HK-2 (cell line): Measurements from ENCODE around the gene SPTLC1.
"Not testable (repeated sequence)": the region's sequence is repeated elsewhere in the genome, so short reads cannot be mapped to it uniquely, and the experiment has no call there.

Experiments used
- DNase-seq: peaks from one replicate; pipeline ENCODE4 v3.0.0-alpha.2; 2018; ENCODE audit not compliant: unreplicated experiment

SPTLC1 gene

DNA sequence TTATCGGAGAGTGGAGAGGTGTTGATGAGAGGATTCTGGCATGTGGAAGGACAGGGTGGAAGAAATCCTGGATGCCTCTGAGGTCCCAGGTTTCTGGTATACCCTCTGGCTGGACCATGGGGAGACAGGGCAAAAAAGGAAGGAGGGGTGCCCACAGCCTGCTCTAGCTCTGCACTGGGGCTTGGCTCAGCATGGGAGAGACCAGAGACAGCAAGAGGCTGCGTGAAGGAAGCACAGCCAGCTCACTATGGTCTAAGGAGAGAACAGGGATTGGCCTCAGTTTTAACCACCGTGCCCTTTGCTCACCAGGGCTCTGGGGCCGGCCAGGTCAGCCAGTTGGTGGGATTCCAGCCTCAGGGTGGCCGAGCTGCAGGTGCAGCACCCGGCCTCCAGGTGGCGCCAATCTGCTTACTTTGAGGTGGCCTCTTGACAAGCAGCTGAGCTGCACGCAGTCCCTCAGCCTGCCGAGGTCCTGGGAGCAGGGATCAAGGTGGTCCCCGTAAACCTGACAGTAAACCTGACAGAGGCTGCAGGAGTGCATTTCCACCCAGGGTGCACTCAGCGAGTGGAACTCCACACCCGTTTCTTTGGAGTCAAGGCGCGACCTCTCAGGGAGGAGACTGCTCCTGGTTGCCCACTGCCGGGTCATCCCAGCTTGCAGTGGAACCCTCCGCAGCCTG is 25.0 kb upstream of the SPTLC1 start:
- peak; percentile 92 for DNase-seq

DNA sequence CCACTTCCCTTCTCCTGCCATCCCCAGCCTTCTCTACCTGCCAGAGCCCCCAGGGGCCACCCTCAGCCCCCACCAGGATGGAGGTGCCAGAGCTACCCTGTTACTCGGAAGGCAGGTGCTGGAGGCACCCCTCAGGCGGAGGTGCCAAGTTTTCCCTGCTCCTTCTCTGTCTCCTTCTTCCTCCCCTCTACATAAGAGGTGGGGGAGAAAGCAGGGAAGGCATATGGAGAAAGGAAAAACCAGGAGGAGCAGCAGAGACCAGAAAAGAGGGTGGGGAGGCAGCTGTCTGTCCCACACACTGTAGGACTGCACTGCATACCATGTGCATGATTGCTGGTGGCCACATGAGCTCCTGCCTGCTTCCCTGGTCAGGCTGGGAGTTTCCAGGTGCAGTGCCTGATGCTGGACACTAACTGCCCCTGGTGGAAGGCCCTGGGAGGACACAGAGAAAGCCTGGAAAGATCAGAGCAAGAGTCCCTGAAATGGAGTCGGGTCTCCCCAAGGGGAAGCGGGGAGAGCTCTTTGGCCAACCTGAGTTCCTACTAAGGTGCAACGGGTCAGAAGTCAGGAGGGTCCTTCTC is 23.8 kb upstream of the SPTLC1 start:
- peak; percentile 73 for DNase-seq

DNA sequence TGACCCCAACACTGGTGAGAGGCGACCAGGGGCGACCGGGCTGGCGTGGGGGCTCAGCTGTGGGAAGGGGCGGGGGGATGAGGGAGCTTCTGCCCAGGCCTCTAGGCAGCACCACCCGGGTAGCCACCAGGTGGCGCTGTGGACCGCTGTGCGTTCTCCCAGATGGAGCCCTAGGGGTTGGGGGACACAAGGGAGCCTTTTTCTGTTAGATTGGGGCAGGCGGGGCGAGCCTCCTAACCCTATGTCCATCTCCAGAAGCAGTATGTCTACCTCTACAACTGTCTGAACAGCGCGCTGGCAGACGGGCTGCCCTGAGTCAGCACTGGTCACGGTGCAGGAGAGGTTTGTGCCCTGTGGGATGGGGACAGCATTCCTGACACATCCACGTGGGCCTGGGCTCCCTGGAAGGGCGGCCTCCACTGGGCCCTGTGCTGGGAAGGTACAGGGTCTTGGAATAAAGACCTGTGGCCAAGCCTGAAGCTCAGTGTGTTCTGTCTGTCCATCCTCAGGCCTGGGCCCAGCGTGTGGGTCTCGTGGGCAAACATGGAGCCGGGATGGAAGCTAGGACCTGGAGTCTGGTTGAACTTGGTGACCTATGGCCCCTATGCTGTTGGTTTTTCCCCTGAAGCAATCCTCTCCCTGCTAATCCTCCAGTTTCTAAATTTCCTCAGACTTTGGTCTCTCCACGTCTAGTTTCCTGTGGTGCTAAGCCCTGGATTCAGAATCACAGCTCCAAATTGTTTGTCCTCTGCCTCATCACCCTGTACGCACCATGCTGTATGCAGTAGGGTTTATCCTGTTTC is 23.1 kb upstream of the SPTLC1 start:
- DNase-seq, result peak; percentile 75

DNA sequence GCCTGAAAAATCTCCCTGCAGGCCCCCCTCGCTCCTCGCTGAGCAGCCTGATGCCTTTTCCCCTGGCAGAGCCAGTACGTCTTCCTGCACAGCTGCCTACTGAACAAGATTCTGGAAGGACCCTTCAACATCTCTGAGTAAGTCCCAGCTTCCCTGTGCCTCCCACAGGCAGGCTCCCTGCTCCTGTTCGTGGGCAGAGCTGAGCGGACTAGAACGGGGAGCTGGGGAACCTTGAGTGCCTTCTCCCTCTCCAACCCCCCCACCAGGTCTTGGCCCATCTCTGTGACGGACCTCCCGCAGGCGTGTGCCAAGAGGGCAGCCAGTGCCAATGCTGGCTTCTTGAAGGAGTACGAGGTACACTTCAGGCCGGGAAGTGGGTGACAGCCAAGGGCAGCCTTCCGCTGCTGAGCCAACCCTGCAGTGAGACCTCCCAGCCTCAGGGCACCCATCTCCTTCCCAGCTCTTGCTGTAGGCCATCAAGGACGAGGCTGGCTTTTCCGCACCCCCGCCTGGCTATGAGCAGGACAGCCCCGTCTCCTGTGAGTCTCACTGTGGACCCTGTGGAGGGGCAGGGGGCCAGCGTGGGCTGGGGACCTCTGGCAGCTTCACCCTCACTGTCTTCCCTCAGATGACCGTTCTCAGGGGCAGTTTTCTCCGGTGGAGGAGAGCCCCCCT is 21.1 kb upstream of the SPTLC1 start:
- no peak for DNase-seq

DNA sequence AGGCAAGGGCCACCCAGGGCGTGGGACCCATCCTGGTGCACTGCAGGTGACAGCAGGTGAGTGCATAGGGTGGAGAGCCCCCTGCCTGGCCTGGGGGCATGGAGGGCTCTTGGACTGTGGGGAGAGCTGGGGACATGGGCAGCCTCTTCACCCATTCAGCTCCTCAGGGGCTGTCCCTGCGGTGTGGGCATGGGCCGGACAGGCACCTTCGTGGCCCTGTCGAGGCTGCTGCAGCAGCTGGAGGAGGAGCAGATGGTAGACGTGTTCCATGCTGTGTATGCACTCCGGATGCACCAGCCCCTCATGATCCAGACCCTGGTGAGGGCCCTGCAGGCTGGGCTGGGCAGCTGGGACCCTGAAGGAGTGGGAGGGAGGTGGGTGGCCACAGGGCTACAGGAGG is 20.4 kb upstream of the SPTLC1 start:
- no peak for DNase-seq

DNA sequence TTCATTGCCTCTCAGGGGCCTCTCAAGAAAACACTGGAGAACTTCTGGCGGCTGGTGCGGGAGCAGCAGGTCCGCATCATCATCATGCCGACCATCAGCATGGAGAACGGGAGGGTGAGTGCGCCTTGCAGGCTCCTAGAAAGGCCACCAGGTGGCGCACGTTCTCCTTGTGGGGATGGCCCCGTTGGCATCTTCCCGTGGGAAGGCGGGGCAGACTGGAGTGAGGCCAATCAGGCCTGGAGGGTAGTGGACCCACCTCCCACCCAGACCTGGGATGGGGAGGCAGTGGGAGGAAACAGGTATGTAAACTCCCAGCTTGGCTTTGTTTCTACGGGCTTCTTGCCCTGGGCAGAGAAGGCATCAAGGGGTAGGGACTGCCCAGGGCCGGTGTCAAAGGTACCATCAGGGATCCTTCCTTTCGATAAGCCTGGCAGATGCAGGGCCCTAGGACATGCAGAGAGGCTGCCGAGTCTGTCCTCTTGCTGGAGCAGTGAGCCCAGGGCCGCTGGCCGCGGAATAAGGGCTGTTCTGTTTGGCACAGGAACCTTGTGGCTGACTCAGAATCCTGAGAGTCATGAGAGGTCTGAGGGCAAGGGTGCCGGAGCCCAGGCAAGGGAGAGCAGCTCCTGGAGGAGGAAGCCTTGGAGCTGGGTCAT is 18.9 kb upstream of the SPTLC1 start:
- peak; percentile 90 for DNase-seq

DNA sequence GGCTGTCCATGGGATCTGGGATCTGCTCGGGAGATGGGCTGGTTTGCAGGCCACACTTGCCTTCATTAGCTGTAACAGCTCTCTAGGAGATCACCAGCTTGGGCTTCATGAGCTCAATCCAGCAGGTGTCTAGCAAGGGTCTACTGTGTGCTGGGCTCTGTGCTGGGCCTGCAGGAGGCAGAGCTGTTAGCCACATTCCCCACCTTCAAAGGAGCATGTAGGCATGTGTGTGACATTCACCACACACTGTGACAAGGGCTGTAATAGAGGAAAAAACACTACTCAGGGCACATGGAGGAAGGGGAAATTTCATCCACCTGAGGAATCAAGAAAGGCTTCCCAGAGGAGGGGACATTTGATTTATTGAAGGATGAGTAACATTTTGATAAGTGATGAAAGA is 17.7 kb upstream of the SPTLC1 start:
- DNase-seq, result not testable (repeated sequence)

DNA sequence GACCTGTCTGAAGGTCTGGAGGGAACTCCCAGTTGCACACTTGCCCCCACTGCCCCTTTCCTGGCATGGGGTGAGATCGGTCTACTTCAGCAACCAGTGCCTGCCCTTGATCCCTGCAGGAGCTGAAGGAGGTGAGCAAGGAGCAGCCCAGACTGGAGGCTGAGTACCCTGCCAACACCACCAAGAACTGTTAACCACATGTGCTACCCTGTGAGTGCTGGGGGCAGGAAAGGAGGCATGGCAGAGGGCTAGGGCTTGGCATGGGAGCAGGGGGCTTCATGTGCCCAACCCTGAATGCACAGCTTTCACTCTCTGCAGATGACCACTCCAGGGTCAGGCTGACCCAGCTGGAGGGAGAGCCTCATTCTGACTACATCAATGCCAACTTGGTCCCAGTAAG is 17.3 kb upstream of the SPTLC1 start:
- DNase-seq, result no peak

DNA sequence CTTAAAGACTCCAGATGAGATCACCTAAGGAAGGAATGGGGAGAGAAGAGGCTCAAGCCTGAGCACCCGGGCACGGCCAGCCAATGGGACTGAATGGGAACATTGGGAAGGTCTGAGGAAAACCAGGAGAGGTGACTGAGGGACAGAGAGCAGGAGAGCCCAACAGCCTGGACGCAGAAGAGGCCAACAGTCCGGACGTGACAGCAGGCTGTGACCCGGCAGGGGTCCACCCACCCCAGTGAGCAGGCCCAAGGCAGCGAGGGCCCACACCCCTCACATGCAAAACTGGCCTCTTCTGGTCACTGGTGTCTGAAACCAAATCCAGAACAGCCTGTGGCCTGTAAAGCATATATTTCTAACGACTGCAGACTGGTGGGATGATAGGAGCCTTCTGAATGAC is 7.6 kb upstream of the SPTLC1 start:
- no peak for DNase-seq

DNA sequence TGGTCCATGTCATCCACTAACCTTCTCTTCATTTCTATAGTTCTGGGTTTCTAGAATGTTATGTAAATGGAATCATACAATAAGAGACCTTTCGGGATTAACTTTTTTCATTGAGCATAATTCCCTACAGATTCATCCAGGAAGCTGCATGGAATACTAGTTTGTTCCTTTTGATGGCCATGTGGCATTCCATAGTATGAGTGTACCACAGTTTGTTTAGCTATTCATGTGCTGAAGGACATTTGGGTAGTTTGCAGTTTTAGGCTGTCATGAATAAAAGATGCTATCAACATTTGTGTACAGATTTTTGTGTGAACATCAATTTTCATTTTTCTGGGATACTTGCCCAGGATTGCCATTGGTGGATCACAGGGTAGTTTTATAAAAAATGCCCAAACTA is 6.8 kb upstream of the SPTLC1 start:
- DNase-seq, result no peak

DNA sequence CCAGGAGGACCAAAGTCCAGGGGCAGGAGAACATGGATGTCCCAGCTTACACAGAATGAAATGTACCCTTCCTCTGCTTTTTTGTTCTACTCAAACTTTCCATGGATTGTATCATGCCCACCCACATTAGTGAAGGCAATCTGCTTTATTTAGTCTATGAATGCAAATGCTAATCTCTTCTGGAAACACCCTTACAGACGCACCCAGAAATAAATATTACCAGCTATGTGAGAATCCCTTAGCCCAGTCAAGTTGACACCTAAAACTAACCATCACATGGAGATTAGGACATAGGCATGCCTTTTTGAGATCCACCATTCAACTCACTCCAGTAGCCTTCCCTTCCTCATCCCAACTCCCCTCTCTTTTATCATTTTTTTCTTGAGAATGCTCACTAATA is 6.1 kb upstream of the SPTLC1 start:
- no peak for DNase-seq

DNA sequence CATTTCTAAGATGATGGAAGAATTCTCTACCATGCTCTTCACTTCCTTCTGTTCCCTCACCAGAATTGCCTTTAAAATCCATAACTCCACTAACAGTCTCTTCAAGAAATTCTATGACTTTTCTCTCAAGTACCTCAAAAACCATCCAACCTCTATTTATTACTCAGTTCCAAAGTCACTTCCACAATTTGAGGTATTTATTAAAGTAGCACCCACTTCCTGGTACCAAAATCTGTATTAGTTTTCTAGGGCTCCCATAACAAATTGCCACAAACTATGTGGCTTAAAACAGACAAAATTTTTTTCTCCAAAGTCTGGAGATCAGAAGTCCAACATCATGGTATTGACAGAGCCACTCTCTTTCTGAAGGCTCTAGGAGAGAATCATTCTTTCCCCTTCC is 4.9 kb upstream of the SPTLC1 start:
- DNase-seq, result no peak

DNA sequence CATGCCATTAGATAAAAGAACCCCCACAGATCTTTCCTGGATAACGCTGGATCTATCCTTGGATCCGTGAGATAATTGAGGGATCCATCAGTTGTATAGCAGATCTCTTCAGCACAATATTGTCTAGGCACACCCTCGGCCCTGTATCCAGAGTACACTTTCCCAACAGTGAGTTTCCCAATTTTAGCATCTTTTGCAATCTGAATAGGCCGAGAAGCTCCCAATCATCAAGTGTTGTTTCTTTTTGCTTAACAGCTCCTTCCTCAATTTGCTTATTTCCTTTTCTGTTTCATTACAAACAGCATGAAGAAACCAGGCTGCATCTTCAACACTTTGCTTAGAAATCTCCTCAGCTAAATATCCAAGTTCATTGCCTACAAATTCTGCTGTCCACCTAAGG is 4.4 kb upstream of the SPTLC1 start:
- DNase-seq, result no peak

DNA sequence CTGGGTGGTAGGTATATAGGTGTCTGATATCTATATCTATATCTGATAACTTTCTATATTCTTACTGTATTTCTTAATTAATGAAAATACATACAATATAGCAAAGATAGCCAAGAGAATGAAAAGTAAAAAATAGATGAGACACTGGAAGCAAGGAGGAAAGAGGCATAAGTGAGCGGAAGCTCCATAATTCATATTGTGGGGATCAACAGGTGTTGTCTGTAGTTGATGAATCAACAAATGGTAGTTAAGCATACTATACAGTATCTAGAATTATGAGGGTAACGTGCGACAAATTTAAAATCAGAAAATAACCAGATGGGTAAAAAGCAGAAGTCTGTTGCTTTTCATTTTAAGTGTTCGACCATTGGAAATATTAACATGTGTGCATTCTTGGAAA is 7.1 kb downstream of the SPTLC1 start:
- DNase-seq, result no peak

DNA sequence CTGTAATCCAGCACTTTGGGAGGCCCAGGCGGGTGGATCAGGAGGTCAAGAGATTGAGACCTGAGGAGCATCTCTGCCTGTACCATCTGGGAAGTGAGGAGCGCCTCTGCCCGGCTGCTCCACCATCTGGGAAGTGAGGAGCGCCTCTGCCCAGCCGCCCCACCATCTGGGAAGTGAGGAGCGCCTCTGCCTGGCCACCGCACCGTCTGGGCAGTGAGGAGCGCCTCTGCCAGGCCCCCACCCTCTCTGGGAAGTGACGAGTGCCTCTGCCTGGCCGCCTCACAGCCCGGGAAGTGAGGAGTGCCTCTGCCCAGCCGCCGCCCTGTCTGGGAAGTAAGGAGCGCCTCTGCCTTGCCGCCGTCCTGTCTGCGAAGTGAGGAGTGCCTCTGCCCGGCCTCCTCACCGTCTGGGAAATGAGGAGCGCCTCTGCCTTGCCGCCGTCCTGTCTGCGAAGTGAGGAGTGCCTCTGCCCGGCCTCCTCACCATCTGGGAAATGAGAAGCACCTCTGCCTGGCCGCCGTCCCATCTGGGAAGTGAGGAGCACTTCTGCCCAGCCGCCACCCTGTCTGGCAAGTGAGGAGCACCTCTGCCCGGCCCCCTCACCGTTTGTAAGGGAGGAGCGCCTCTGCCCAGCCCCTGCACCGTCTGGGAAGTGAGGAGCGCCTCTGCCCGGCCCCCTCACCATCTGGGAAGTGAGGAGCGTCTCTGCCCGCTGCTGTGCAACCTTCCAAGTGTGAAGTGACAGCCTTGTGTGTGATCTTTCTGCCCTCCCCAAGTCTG is 9.6 kb downstream of the SPTLC1 start:
- not testable (repeated sequence) for DNase-seq

DNA sequence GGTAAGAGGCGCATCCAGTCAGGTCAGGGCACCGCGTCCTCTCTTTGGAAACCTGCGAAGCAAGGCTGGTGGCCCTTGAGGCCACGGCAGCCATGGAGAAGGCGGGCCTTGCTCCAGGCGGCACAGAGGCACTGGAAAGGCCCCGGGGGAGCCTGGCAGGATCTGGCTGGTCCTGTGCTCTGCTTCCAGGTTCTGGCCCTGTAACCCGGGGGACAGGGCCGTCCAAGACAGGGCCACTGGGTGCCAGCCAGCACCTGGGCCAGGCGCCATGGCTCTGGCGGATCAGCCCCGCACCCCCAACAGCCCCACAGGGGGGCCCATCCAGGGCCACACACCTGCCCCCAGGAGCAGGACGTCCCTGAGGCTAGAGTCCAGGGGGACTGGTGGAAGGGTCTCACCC is 11.6 kb downstream of the SPTLC1 start:
- not testable (repeated sequence) for DNase-seq

DNA sequence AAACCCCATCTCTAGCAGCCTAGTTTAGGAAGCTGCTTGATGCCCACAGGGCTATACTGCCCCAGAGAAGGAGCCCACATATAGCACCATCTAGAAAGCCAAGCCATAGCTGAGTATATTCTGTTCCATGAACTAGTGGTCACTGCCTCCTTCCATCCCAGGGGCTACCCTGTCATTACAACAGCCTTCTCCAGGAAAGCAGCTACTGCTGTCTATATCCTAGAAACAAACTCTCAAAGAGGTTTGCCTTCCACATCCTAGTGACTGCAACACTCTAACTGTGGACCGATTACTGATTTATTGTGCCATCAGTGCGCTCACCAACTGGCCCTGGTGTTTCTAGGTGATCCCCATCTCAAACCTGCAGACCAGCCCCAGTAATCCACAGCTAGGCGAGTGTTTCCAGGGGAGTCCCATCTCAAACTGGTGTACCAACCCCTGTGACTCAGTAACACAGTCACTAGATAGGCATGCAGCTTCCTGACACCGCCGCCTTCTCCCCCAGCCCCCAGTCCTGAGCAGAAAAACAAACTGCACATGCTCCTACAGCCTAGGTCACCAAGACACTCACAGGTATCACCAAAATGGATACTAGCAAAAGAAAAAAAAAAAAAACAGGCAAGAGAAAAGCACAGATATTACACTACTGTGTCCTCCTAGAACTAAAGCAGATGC is 14.8 kb downstream of the SPTLC1 start:
- DNase-seq, result peak; percentile 78

DNA sequence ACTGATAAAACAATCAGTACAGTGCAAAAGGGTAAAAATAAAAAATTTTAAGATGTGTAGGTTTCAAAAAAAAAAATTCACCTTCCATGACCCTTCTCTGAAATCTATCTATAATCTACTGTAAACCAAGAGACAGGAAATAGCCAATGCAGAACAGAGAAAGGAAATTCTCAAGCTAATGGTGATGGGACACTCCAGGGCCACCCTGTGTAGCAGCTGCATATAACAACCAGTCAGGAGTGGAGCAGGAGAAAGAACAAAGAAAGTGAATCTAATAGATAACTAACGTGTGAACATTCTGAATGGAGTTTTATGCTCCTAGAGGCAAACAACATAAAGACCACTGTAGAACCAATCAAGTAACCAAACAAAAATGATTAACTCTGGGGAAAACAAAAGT is 16.6 kb downstream of the SPTLC1 start:
- no peak for DNase-seq

DNA sequence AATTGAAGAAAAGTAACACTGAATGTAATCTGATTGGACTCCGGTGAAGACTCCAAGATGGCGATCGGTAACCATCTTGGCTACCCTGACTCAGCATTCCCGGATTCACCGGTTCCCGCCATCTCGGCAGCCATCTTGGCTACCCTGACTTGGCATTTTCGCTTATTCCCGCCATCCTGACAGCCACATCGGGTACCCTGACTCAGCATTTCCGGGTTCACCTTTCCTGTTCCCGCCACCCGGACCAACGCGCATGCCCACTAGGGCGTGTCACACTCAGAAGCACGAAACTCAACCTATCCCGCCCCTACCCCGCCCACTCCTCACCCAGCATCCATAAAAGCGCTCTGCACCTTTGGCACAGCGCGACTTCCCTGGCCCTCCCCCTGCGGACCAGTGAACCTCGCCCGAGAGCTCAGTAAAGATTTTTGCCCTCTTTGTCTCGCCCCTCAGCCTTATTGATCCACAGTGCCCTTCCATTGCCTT is 17.2 kb downstream of the SPTLC1 start:
- no peak for DNase-seq

DNA sequence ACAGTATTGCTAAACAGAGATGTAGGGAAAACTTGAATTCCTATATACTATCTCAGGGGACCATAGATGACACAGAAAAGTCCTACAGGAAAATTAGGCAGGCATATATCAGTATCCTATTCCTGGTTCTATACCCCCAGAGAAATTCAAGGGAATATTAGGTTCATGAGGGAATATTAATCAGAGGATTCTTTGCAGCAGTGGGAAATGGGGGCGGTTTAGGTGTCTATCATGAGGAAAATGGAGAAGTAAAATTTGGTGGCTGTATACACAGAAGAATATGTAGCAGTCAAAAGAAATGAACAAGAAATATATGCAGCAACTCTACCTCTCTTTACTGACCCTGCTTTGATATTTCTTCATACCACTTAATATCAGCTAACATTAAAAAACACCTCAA is 20.0 kb downstream of the SPTLC1 start:
- no peak for DNase-seq

DNA sequence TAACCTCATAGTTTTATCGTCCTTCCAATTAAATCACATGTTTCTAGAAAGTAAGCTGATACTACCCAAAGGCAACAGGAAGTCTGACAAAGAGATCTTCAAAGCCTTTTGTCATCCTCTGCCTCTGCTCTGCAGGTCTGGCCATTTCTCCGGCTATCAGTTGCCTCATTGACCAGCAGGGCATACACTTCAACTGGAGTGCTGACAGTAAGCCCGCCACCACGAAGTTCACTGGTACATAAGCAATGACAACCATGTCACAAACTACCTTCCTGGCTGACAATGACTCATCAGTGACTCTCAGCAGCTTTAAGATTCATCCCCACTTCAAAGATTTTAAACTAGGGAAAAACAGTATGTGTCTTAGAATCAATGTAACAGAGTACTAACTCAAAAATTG is 20.6 kb downstream of the SPTLC1 start:
- peak; percentile 18 for DNase-seq
